Measurements from ENCODE around the gene PPM1N.

The PPM1N gene

GRCh38 chr19:45489216-45489855, 8.9 kb upstream of the PPM1N start:
- Mint-ChIP-seq H3K27ac (no peak overlapping the region), H3K4me3 (no peak overlapping the region), H3K27me3 (peaks cover 32% of the 10 kb centered on the region in 2 donors), H3K9me3 (no peaks in the 10 kb centered on the region), H3K36me3 (no peaks in the 10 kb centered on the region), H3K4me1 (peaks cover 16 to 34% of the 10 kb centered on the region in 2 donors)
- no peak for ATAC-seq (replicated peaks)
- DNase-seq: no peak

- no peak for DNase-seq
- H3K4me1 Mint-ChIP-seq: peaks cover 17 to 31% of the 10 kb centered on the region in 2 donors
- H3K9me3 Mint-ChIP-seq: no peaks in the 10 kb centered on the region
- ATAC-seq (replicated peaks): no peak
- H3K27ac Mint-ChIP-seq: peak overlapping the region; percentile 6
- peaks cover 40 to 45% of the 10 kb centered on the region in 2 donors for H3K27me3 Mint-ChIP-seq
- H3K4me3 Mint-ChIP-seq: peak overlapping the region; percentile 52 to 89
- H3K36me3 Mint-ChIP-seq: no peaks in the 10 kb centered on the region
These were observed 6.1 kb upstream of the PPM1N start for GRCh38 chr19:45492137-45492626.

- peak; percentile 24 to 33 for ATAC-seq (replicated peaks)
These were observed 5.4 kb upstream of the PPM1N start for GRCh38 chr19:45492627-45493470.

GRCh38 chr19:45494261-45494916, 3.9 kb upstream of the PPM1N start:
- ATAC-seq (replicated peaks) (no peak), DNase-seq (no peak)
- Mint-ChIP-seq H3K4me3 (no peak overlapping the region), H3K27me3 (peaks cover 35 to 38% of the 10 kb centered on the region in 2 donors), H3K9me3 (peaks cover 0 to 3% of the 10 kb centered on the region in 2 donors), H3K27ac (peak overlapping the region; percentile 47), H3K36me3 (peaks cover 2 to 3% of the 10 kb centered on the region in 2 donors), H3K4me1 (peaks cover 26 to 53% of the 10 kb centered on the region in 2 donors)

More at GRCh38 chr19:45492627-45493470, 5.4 kb upstream of the PPM1N start:
- no peak overlapping the region for H3K27ac Mint-ChIP-seq
- no peak for DNase-seq
- peak overlapping the region; percentile 81 to 89 for H3K4me3 Mint-ChIP-seq
- H3K27me3 Mint-ChIP-seq: peaks cover 40 to 45% of the 10 kb centered on the region in 2 donors
- H3K36me3 Mint-ChIP-seq: no peaks in the 10 kb centered on the region
- peaks cover 20 to 38% of the 10 kb centered on the region in 2 donors for H3K4me1 Mint-ChIP-seq
- no peaks in the 10 kb centered on the region for H3K9me3 Mint-ChIP-seq

GRCh38 chr19:45495178-45495577, 3.1 kb upstream of the PPM1N start:
- no peak for DNase-seq
- no peak for ATAC-seq (replicated peaks)
- Mint-ChIP-seq H3K4me1 (peaks cover 29 to 57% of the 10 kb centered on the region in 2 donors), H3K27me3 (peaks cover 36 to 42% of the 10 kb centered on the region in 2 donors), H3K27ac (no peak overlapping the region), H3K36me3 (peaks cover 4% of the 10 kb centered on the region in 2 donors), H3K4me3 (peak overlapping the region; percentile 28 to 53), H3K9me3 (peaks cover 0 to 4% of the 10 kb centered on the region in 2 donors)

GRCh38 chr19:45496349-45496953, 1.8 kb upstream of the PPM1N start:
- Mint-ChIP-seq H3K27me3 (peaks cover 34 to 41% of the 10 kb centered on the region in 2 donors), H3K4me3 (peak overlapping the region; percentile 85 to 87), H3K9me3 (peaks cover 0 to 4% of the 10 kb centered on the region in 2 donors), H3K36me3 (peaks cover 7 to 11% of the 10 kb centered on the region in 2 donors), H3K4me1 (peaks cover 32 to 65% of the 10 kb centered on the region in 2 donors), H3K27ac (no peak overlapping the region)
- no peak for DNase-seq
- peak; percentile 12 to 19 for ATAC-seq (replicated peaks)

- DNase-seq (no peak), ATAC-seq (replicated peaks) (no peak)
- peaks cover 7 to 13% of the 10 kb centered on the region in 2 donors for H3K36me3 Mint-ChIP-seq
- H3K9me3 Mint-ChIP-seq: peaks cover 0 to 4% of the 10 kb centered on the region in 2 donors
- H3K27me3 Mint-ChIP-seq: peaks cover 24 to 28% of the 10 kb centered on the region in 2 donors
- peaks cover 38 to 70% of the 10 kb centered on the region in 2 donors for H3K4me1 Mint-ChIP-seq
- H3K27ac Mint-ChIP-seq: no peak overlapping the region
- peak overlapping the region; percentile 48 to 68 for H3K4me3 Mint-ChIP-seq
These were observed 452 bp upstream of the PPM1N start for GRCh38 chr19:45497791-45498190.

GRCh38 chr19:45499196-45500180, 1.2 kb downstream of the PPM1N start:
- Mint-ChIP-seq H3K9me3 (peaks cover 0 to 4% of the 10 kb centered on the region in 2 donors), H3K36me3 (peaks cover 9 to 13% of the 10 kb centered on the region in 2 donors), H3K4me3 (peak overlapping the region; percentile 50 to 68), H3K27ac (peak overlapping the region; percentile 7), H3K4me1 (peaks cover 34 to 55% of the 10 kb centered on the region in 2 donors), H3K27me3 (peaks cover 13 to 21% of the 10 kb centered on the region in 2 donors)
- DNase-seq: no peak
- peak; percentile 34 to 41 for ATAC-seq (replicated peaks)

GRCh38 chr19:45500918-45501729, 2.9 kb downstream of the PPM1N start:
- Mint-ChIP-seq H3K36me3 (peaks cover 9 to 13% of the 10 kb centered on the region in 2 donors), H3K4me1 (peaks cover 35 to 63% of the 10 kb centered on the region in 2 donors), H3K9me3 (peaks cover 0 to 4% of the 10 kb centered on the region in 2 donors), H3K27me3 (peaks cover 5 to 10% of the 10 kb centered on the region in 2 donors), H3K27ac (peak overlapping the region; percentile 20), H3K4me3 (no peak overlapping the region)
- no peak for ATAC-seq (replicated peaks)
- DNase-seq: no peak

GRCh38 chr19:45501730-45502014, 3.4 kb downstream of the PPM1N start:
- Mint-ChIP-seq H3K4me3 (no peak overlapping the region), H3K27ac (no peak overlapping the region), H3K36me3 (peaks cover 9 to 13% of the 10 kb centered on the region in 2 donors), H3K9me3 (peaks cover 0 to 4% of the 10 kb centered on the region in 2 donors), H3K27me3 (peaks cover 5 to 8% of the 10 kb centered on the region in 2 donors), H3K4me1 (peaks cover 35 to 66% of the 10 kb centered on the region in 2 donors)
- ATAC-seq (replicated peaks) (no peak), DNase-seq (no peak)

GRCh38 chr19:45502111-45502510, 3.9 kb downstream of the PPM1N start:
- Mint-ChIP-seq H3K4me1 (peaks cover 34 to 62% of the 10 kb centered on the region in 2 donors), H3K27ac (peak overlapping the region; percentile 69), H3K27me3 (peaks cover 5 to 8% of the 10 kb centered on the region in 2 donors), H3K36me3 (peaks cover 9 to 14% of the 10 kb centered on the region in 2 donors), H3K9me3 (peaks cover 0 to 4% of the 10 kb centered on the region in 2 donors), H3K4me3 (no peak overlapping the region)
- DNase-seq: no peak
- ATAC-seq (replicated peaks): no peak

GRCh38 chr19:45503909-45504308, 5.7 kb downstream of the PPM1N start:
- no peak for ATAC-seq (replicated peaks)
- H3K36me3 Mint-ChIP-seq: peaks cover 12 to 20% of the 10 kb centered on the region in 2 donors
- H3K27ac Mint-ChIP-seq: no peak overlapping the region
- H3K27me3 Mint-ChIP-seq: peaks cover 5 to 8% of the 10 kb centered on the region in 2 donors
- no peak for DNase-seq
- H3K9me3 Mint-ChIP-seq: peaks cover 0 to 4% of the 10 kb centered on the region in 2 donors
- H3K4me3 Mint-ChIP-seq: no peak overlapping the region
- peaks cover 29 to 44% of the 10 kb centered on the region in 2 donors for H3K4me1 Mint-ChIP-seq

Measured in stimulated activated naive B cell treated with anti-CD40 and anti-IgM and Interleukin-4, amounts not matched to agents 10 μg/mL and 1 μg/mL and 100 μg/mL, for 72 hours (primary cell).